ENCODE data around the gene ZNF674.

DNA sequence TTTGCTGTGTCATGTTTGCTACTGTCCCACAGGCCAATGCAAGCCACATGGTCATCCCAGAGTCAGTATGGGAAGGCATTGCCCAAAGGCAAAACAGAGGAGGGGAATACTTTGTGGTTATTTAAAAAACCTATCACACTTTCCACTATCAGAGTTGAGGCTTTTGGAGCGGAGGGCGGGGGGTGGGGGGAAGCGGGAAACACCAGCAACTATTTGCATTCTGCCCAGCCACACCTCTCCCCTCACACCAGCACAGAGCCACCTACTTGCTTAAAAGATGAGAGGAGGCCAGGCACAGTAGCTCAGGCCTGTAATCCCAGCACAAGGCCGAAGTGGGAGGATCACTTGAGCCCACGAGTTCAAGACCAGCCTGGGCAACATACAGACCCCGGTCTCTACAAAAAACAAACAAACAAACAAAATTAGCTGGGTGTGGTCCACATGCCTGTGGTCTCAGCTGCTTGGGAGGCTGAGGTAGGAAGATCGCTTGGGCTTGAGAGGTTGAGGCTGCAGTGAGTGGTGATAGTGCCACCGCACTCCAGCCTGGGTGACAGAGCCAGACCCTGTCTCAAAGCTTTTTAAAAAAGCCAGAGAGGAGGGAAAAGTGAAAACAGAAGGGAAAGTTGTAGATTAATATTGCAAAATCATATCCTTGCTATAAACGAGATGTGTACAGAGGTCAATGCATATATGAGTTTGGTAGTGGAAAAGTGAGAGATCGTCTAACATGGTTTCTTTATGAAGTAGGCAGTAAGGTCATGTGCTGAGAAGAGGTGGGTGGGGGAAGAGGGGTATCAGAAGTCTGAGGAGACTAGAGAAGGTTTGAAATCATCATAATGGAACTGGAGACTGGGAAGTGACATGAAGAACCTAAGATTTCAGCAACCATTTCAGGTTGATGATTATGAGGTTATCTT is 26.5 kb upstream of the ZNF674 start:
- no peak for TF ChIP-seq CTCF (conservative IDR thresholded peaks at IDR 0.05; ENCODE audit: low read length)
- TF ChIP-seq EZH2phosphoT487 (IDR thresholded peaks at IDR 0.05; ENCODE audit: borderline replicate concordance, low read depth, low read length): no peak

Data from OCI-LY7 (cell line).